GM06990 (cell line): ENCODE measurements around the gene GBP4.
A peak's percentile ranks its signal among the peaks of the same experiment; 100 is the strongest.

Source experiments
- DNase-seq: peaks from one replicate; pipeline ENCODE4 v3.0.0-alpha.2; 2011; ENCODE audit not compliant: insufficient read length; ENCODE audit errors: extremely low read depth
- H3K27me3 ChIP-seq: replicated peaks from 2 replicates; pipeline ENCODE4 v1.6.0; 2011; ENCODE audit warnings: low read length; ENCODE audit not compliant: control insufficient read depth, insufficient read depth
- H3K36me3 ChIP-seq: 2 replicates; pipeline ENCODE4 v1.5.1; 2011; ENCODE audit warnings: low read length; ENCODE audit not compliant: control insufficient read depth, insufficient read depth
- H3K4me3 ChIP-seq: replicated peaks from 2 replicates; pipeline ENCODE4 v1.5.1; 2011; ENCODE audit warnings: low read depth, mild to moderate bottlenecking, control low read depth, low read length
- CTCF ChIP-seq: IDR thresholded peaks from 2 replicates; pipeline ENCODE4 v1.5.1; 2011; ENCODE audit warnings: low read length, control low read depth, mild to moderate bottlenecking, inconsistent platforms; ENCODE audit not compliant: insufficient read depth, poor library complexity, severe bottlenecking

The GBP4 gene

GRCh38 chr1:89211035-89211634, 12.4 kb upstream of the GBP4 start:
- Histone ChIP-seq H3K4me3 (no peak overlapping the region), H3K27me3 (no peaks in the 10 kb centered on the region), H3K36me3 (no peaks in the 10 kb centered on the region)
- no peak for TF ChIP-seq CTCF
- DNase-seq: no peak

DNA sequence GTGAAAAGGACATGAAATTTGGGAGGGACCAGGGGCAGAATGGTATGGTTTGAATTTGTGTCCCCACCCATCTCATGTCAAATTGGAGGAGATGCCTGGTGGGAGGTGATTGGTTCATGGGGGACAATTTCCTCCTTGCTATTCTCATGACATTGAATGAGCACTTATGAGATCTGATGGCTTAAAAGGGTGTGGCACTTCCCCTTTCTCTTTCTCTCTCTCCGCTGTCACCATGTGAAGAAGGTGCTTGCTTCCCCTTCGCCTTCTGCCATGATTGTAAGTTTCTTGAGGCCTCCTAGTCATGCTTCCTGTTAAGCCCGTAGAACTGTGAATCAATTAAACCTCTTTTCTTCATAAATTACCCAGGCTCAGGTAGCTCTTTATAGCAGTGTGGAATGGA, 7.6 kb upstream of the GBP4 start:
- H3K36me3 ChIP-seq: no peaks in the 10 kb centered on the region
- DNase-seq: no peak
- no peaks in the 10 kb centered on the region for H3K27me3 ChIP-seq
- no peak overlapping the region for H3K4me3 ChIP-seq
- TF ChIP-seq CTCF: no peak

- H3K4me3 ChIP-seq: no peak overlapping the region
- no peak for DNase-seq
- no peaks in the 10 kb centered on the region for H3K36me3 ChIP-seq
- TF ChIP-seq CTCF: no peak
- no peaks in the 10 kb centered on the region for H3K27me3 ChIP-seq
Observed at GRCh38 chr1:89203166-89203565, 4.4 kb upstream of the GBP4 start.

DNA sequence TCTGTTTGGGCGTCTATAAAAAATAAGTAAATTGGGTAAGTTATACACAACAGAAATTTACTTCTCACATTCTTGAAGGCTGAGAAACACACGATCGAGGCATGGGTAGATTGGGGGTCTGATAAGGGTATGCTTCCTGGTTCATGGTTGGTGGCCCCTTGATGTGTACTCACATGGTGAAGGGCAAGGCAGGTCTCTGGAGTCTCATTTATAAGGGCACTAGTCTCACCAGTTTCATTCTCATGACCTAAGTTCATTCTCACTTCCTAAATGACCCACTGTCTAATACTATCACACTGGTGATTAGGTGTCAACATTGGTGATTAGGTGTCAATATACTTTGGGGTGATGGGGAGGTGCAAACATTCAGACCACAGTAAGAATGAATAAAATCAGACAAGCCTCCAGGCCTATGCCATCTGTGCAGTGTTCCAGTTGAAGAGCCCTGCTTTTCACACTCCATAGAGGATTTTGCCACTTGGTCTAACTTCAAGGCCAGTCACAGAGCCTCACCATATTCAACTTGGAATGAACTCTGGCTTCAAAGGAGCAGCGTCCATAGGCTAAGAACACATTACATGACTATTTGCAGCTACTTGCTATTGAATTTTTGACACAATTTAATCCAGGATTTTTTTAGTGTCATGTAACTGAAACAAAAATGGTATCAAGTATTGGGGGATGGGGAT, 2.5 kb upstream of the GBP4 start:
- Histone ChIP-seq H3K27me3 (no peaks in the 10 kb centered on the region), H3K4me3 (no peak overlapping the region), H3K36me3 (no peaks in the 10 kb centered on the region)
- TF ChIP-seq CTCF: no peak
- DNase-seq: peak; percentile 59

DNA sequence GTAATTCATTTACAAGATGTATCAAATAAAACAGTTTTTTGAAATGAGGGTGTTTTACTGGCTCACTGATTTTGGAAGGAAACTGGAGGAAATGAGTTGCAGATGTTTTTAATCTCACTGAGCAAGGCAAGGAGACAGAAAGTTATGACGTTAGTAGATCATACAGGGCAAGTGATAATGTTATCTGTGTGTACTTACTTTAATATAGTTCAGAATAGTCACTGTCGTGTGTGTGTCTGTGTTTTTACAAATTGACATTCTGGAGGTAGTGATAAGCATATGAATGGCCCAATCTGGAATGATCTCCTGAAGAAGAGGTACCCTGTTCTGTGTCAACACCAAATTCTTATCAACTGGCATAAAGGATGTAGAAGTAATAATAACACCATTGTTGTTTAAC, 1.9 kb upstream of the GBP4 start:
- peak; percentile 20 for DNase-seq
- H3K4me3 ChIP-seq: no peak overlapping the region
- TF ChIP-seq CTCF: no peak
- no peaks in the 10 kb centered on the region for H3K36me3 ChIP-seq
- no peaks in the 10 kb centered on the region for H3K27me3 ChIP-seq

DNA sequence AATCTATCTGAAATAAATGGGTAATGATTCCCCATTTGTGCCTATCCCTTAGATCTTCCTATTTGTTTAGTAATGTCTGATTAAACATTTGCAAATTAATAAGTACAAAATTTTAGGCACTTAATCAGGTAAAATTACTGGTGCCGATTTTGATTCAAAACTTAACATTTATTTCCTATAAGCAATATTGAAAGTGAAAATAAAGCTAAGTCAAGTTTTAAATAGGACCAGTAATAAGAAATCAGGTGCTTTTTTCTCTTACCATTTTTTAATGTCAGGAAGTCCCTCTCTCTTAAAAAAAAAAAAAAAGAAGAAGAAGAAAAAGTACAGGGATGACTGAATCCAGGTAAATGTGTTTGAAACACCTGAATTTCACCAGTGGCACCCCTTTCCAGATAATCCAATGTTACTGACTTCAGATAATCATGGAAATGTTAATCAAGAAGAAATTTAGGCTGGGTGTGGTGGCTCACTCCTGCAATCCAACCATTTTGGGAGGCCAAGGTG, 836 bp upstream of the GBP4 start:
- H3K4me3 ChIP-seq: peak overlapping the region; percentile 53
- DNase-seq: peak; percentile 26

More for the DNA sequence above, 836 bp upstream of the GBP4 start:
- Histone ChIP-seq H3K36me3 (no peaks in the 10 kb centered on the region), H3K27me3 (no peaks in the 10 kb centered on the region)
- no peak for TF ChIP-seq CTCF
